H1 (cell line): ENCODE measurements around the gene SMIM9. TPM values are rescaled to one million over a fixed set of nuclear protein-coding genes. Genes with fewer than 3 reads are reported as not detected.

Experiments
- CTCF ChIA-PET: fragments of 300-600 bp; sonication (Branson Sonifier 250); formaldehyde crosslinking; loops from one replicate; lab custom pipeline; 2021; ENCODE audit not compliant: partially characterized antibody; lab: Charles Lee
- POLR2A ChIA-PET: fragments of 300-600 bp; sonication (Branson Sonifier 250); formaldehyde crosslinking; loops from one replicate; lab custom pipeline; 2021; ENCODE audit warnings: inconsistent platforms; ENCODE audit not compliant: partially characterized antibody; lab: Charles Lee
- DNase-seq, 2 experiments: peaks; one replicate each; pipeline versions ENCODE4 v3.0.0 to v3.0.0-alpha.2; 2010 to 2022; ENCODE audit warnings: low spot score in 2 of 2, low read depth in 1 of 2, mixed read lengths in 1 of 2
- FAIRE-seq: peaks from 2 replicates; lab custom pipeline; 2011; peaks lifted over from hg19 to GRCh38; lab: Jason Lieb, UNC
- H2AFZ ChIP-seq: 2 replicates; pipeline ENCODE4 v1.8.1; 2012; ENCODE audit warnings: low read length, inconsistent platforms
- H2AK5ac ChIP-seq: 2 replicates; pipeline ENCODE4 v1.6.1; 2013; ENCODE audit warnings: low read depth, low read length
- H2BK120ac ChIP-seq: replicated peaks from 2 replicates; pipeline ENCODE3; 2013; ENCODE audit warnings: low read depth, low read length, inconsistent platforms
- H2BK12ac ChIP-seq: 2 replicates; pipeline ENCODE4 v1.6.1; 2013; ENCODE audit warnings: low read depth, low read length
- H2BK15ac ChIP-seq: 2 replicates; pipeline ENCODE4 v1.6.1; 2013; ENCODE audit warnings: low read length
- H2BK20ac ChIP-seq: 2 replicates; pipeline ENCODE4 v1.6.1; 2013; ENCODE audit warnings: low read length
- H2BK5ac ChIP-seq: 2 replicates; pipeline ENCODE4 v1.6.1; 2013; ENCODE audit warnings: low read depth, low read length
- H3K14ac ChIP-seq: 2 replicates; pipeline ENCODE4 v1.6.1; 2013; ENCODE audit warnings: inconsistent platforms; ENCODE audit not compliant: insufficient read length
- H3K18ac ChIP-seq: 2 replicates; pipeline ENCODE4 v1.6.1; 2013; ENCODE audit warnings: low read length; ENCODE audit errors: extremely low read depth
- H3K23ac ChIP-seq: 2 replicates; pipeline ENCODE4 v1.6.1; 2013; ENCODE audit warnings: inconsistent platforms; ENCODE audit not compliant: insufficient read length
- H3K23me2 ChIP-seq: 2 replicates; pipeline ENCODE4 v1.6.1; 2013; ENCODE audit warnings: low read depth, low read length
- H3K27ac ChIP-seq: 2 replicates; pipeline ENCODE4 v1.6.1; 2011; ENCODE audit warnings: low read depth, low read length, inconsistent platforms
- H3K27me3 ChIP-seq, 4 experiments: replicated peaks in 1 of 4; 1 replicate in 1 of 4; 2 replicates in 3 of 4; pipeline versions ENCODE4 v1.6.1 to v1.8.1; 2011 to 2013; ENCODE audit warnings: low read length in 3 of 4, mild to moderate bottlenecking in 3 of 4, inconsistent platforms in 2 of 4, mixed read lengths in 2 of 4, moderate library complexity in 1 of 4; ENCODE audit not compliant: control insufficient read depth in 3 of 4, insufficient read depth in 3 of 4; ENCODE audit errors: extremely low read depth in 1 of 4
- H3K36me3 ChIP-seq, 4 experiments: 2 replicates each; pipeline versions ENCODE4 v1.6.1 to v1.8.1; 2011 to 2013; ENCODE audit warnings: mild to moderate bottlenecking in 4 of 4, low read length in 3 of 4, moderate library complexity in 2 of 4, control low read depth in 1 of 4, inconsistent platforms in 1 of 4; ENCODE audit not compliant: insufficient read depth in 4 of 4, control insufficient read depth in 2 of 4
- H3K4ac ChIP-seq: replicated peaks from 2 replicates; pipeline ENCODE3; 2013; ENCODE audit warnings: low read length, low read depth, mixed read lengths, inconsistent platforms; ENCODE audit not compliant: insufficient read length
- H3K4me1 ChIP-seq, 4 experiments: replicated peaks in 1 of 4; 1 replicate in 1 of 4; 2 replicates in 3 of 4; pipeline versions ENCODE4 v1.6.1 to v1.8.1; 2011 to 2013; ENCODE audit warnings: low read length in 3 of 4, inconsistent platforms in 2 of 4, mixed read lengths in 1 of 4; ENCODE audit not compliant: insufficient read depth in 4 of 4, control insufficient read depth in 3 of 4
- H3K4me2 ChIP-seq, 2 experiments: 2 replicates each; pipeline versions ENCODE4 v1.6.1 to v1.8.1; 2011 to 2013; ENCODE audit warnings: low read depth in 2 of 2, low read length in 2 of 2, control low read depth in 1 of 2, inconsistent platforms in 1 of 2, mild to moderate bottlenecking in 1 of 2; ENCODE audit not compliant: insufficient read depth in 1 of 2
- H3K4me3 ChIP-seq, 4 experiments: fragments of 200-600, 300-600 bp in 1 of 4; sonication (generic), shearing (Covaris generic), sonication (Bioruptor Twin) in 1 of 4; 2 replicates each; pipeline versions ENCODE4 v1.5.1 to v1.8.1; 2011 to 2016; ENCODE audit warnings: low read length in 4 of 4, low read depth in 3 of 4, control low read depth in 2 of 4, inconsistent platforms in 2 of 4, mild to moderate bottlenecking in 2 of 4, mixed read lengths in 1 of 4, moderate library complexity in 1 of 4; ENCODE audit not compliant: insufficient read depth in 2 of 4; ENCODE audit errors: extremely low read depth in 1 of 4
- H3K56ac ChIP-seq: replicated peaks from 2 replicates; pipeline ENCODE3; 2013; ENCODE audit warnings: low read depth, mild to moderate bottlenecking, mixed read lengths, low read length, inconsistent platforms; ENCODE audit not compliant: insufficient read length
- H3K79me1 ChIP-seq: 2 replicates; pipeline ENCODE4 v1.6.1; 2013; ENCODE audit warnings: low read depth, low read length, control low read depth
- H3K79me2 ChIP-seq, 2 experiments: 2 replicates each; pipeline versions ENCODE4 v1.6.1 to v1.8.1; 2012 to 2013; ENCODE audit warnings: low read length in 2 of 2, mild to moderate bottlenecking in 2 of 2, inconsistent platforms in 1 of 2; ENCODE audit not compliant: insufficient read depth in 2 of 2, control insufficient read depth in 1 of 2
- H3K9ac ChIP-seq, 4 experiments: replicated peaks in 1 of 4; 1 replicate in 1 of 4; 2 replicates in 3 of 4; pipeline versions ENCODE4 v1.6.1 to v1.8.1; 2011 to 2013; ENCODE audit warnings: low read depth in 3 of 4, low read length in 3 of 4, control low read depth in 2 of 4, mild to moderate bottlenecking in 2 of 4, moderate library complexity in 2 of 4, inconsistent platforms in 1 of 4; ENCODE audit errors: extremely low read depth in 1 of 4
- H3K9me3 ChIP-seq, 2 experiments: 2 replicates each; pipeline versions ENCODE4 v1.6.1 to v1.8.1; 2012 to 2013; ENCODE audit warnings: mild to moderate bottlenecking in 2 of 2, moderate library complexity in 2 of 2, control low read depth in 1 of 2, inconsistent platforms in 1 of 2, low read depth in 1 of 2, low read length in 1 of 2, mixed read lengths in 1 of 2; ENCODE audit not compliant: insufficient read depth in 2 of 2
- H4K20me1 ChIP-seq, 2 experiments: replicated peaks in 1 of 2; 2 replicates each; pipeline versions ENCODE3 to v1.8.1; 2011 to 2013; ENCODE audit warnings: inconsistent platforms in 2 of 2, low read length in 2 of 2, mild to moderate bottlenecking in 1 of 2; ENCODE audit not compliant: insufficient read depth in 2 of 2, control insufficient read depth in 1 of 2
- H4K5ac ChIP-seq: 2 replicates; pipeline ENCODE4 v1.6.1; 2013; ENCODE audit warnings: low read length, low read depth, mixed read lengths, inconsistent platforms; ENCODE audit not compliant: insufficient read length
- H4K8ac ChIP-seq: 2 replicates; pipeline ENCODE4 v1.8.0; 2013; ENCODE audit warnings: mild to moderate bottlenecking, moderate library complexity, low read length, inconsistent platforms; ENCODE audit not compliant: insufficient read depth; ENCODE audit errors: extremely low read depth
- H4K91ac ChIP-seq: replicated peaks from 2 replicates; pipeline ENCODE3; 2013; ENCODE audit warnings: low read length, mixed read lengths, inconsistent platforms; ENCODE audit not compliant: insufficient read length
- CBX8 ChIP-seq: fragments of 300-800, 300-1000 bp; sonication (generic); IDR thresholded peaks from 2 replicates; pipeline ENCODE4 v1.7.1; 2016; ENCODE audit warnings: low read depth, low read length, borderline replicate concordance
- CHD2 ChIP-seq: IDR thresholded peaks from 2 replicates; pipeline ENCODE4 v1.6.1; 2012; ENCODE audit warnings: low read length, improper control_type of control experiment
- FOSL1 ChIP-seq: IDR thresholded peaks from 2 replicates; pipeline ENCODE4 v1.6.1; 2011; ENCODE audit warnings: mild to moderate bottlenecking, low read depth, low read length, moderate library complexity; ENCODE audit not compliant: insufficient read depth
- KDM5A ChIP-seq: fragments of 200-600 bp; IDR thresholded peaks from 2 replicates; pipeline ENCODE4 v1.7.1; 2012; ENCODE audit warnings: mild to moderate bottlenecking, low read length, inconsistent platforms, mixed read lengths
- WGBS, 2 experiments: shearing (Covaris generic) in 1 of 2; methylation state at CpG; one replicate each; pipeline versions ENCODE4 v1.1.6 to v1.1.7; 2013 to 2015; ENCODE audit warnings: low lambda C conversion rate in 2 of 2, mixed read lengths in 2 of 2, inconsistent platforms in 1 of 2, low coverage in 1 of 2, missing lambda C conversion rate in 1 of 2; ENCODE audit not compliant: insufficient replicate concordance in 2 of 2, insufficient coverage in 1 of 2, insufficient read length in 1 of 2; ENCODE audit errors: extremely low coverage in 1 of 2, missing lambda C conversion rate in 1 of 2; 5-methylcytosine and 5-hydroxymethylcytosine counted together
- polyA plus RNA-seq, 7 experiments: library from polyadenylated mRNA; depleted of rRNA in 3 of 7; stranded (reverse) in 5 of 7; unstranded in 2 of 7; fragments of >200 nt in 5 of 7; fragments of 200-250 nt in 2 of 7; gene quantifications; 1 replicate in 5 of 7; 2 replicates in 1 of 7; 4 replicates in 1 of 7; pipeline versions ENCODE4 v1.2.1 to v1.2.3, GENCODE V29; 2011 to 2013; ENCODE audit warnings: missing spikeins in 2 of 7, mixed read lengths in 2 of 7
- total RNA-seq: library from RNA; stranded (reverse); fragmentation: NEBNext Ultra II Directional; extraction: Animal tissue kit (Norgen Biotek cat#: 25700); gene quantifications from 2 replicates; pipeline ENCODE4 v1.2.1, GENCODE V29; 2021

SMIM9 gene
- total and polyA plus RNA-seq, 2 of the 8 experiments (the other 6 are each of a cell fraction or from before 2014, with no cell fraction given), result not detected

DNA sequence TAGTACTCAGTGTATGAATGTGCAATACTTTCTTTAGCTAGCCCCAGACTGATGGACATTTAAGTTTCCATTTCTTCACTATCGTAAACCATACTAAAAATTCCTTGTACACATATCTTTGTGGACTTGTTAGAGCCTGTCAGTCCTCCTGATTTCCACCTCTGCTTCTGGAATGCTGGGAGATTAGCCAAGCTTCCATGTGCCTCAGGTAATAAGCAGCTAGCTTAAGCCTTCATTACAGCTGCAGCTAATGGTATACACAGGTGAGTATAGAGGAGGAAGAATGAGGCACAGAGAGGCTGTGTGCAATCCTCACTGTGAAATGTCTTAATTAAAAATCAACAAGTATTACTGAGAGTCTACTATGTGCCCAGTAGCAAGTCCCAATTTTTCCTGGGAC, 9.8 kb downstream of the SMIM9 start:
- Histone ChIP-seq H3K4ac (no peak overlapping the region), H3K36me3 (no peaks in the 10 kb centered on the region), H2AK5ac (no peak overlapping the region), H3K27ac (no peak overlapping the region), H3K9me3 (no peaks in the 10 kb centered on the region), H3K23me2 (no peaks in the 10 kb centered on the region), H2BK15ac (no peak overlapping the region), H3K79me2 (no peaks in the 10 kb centered on the region), H3K79me1 (no peaks in the 10 kb centered on the region), H3K14ac (no peak overlapping the region), H4K91ac (no peak overlapping the region), H3K4me3 (no peak overlapping the region), H2BK120ac (no peak overlapping the region), H3K9ac (no peak overlapping the region), H4K20me1 (no peaks in the 10 kb centered on the region), H4K5ac (no peak overlapping the region), H3K27me3 (no peaks in the 10 kb centered on the region), H3K23ac (no peak overlapping the region), H2BK5ac (no peak overlapping the region), H4K8ac (no peak overlapping the region), H2BK20ac (no peak overlapping the region), H3K4me1 (peaks cover 0 to 3% (median 1%) of the 10 kb centered on the region in 4 experiments; a peak in 3 of 7 replicates), H2BK12ac (no peak overlapping the region), H3K4me2 (no peak overlapping the region), H2AFZ (no peak overlapping the region), H3K18ac (no peak overlapping the region), H3K56ac (no peak overlapping the region)
- TF ChIP-seq CHD2, result no peak
- no peak for TF ChIP-seq FOSL1
- no peak for TF ChIP-seq CBX8
- no peak for TF ChIP-seq KDM5A
- FAIRE-seq, result no peak
- ChIA-PET CTCF (no interaction called here), POLR2A (no interaction called here)
- WGBS, 2 experiments, result 100% methylated on average over 1 of the region's 1 CpG; no CpG with 5 or more reads in 1 of the 2 experiments
- DNase-seq, result no peak
